H1 (cell line): ENCODE data around the gene ZNF440. TPM values are rescaled to one million over a fixed set of nuclear protein-coding genes. Genes with fewer than 3 reads are reported as not detected.
"Not testable (repeated sequence)": the region's sequence is repeated elsewhere in the genome, so short reads cannot be mapped to it uniquely, and the experiment has no call there.

Experiments
- CTCF ChIA-PET: fragments of 300-600 bp; sonication (Branson Sonifier 250); formaldehyde crosslinking; loops from one replicate; lab custom pipeline; 2021; ENCODE audit not compliant: partially characterized antibody; lab: Charles Lee
- POLR2A ChIA-PET: fragments of 300-600 bp; sonication (Branson Sonifier 250); formaldehyde crosslinking; loops from one replicate; lab custom pipeline; 2021; ENCODE audit warnings: inconsistent platforms; ENCODE audit not compliant: partially characterized antibody; lab: Charles Lee
- DNase-seq, 2 experiments: peaks; one replicate each; pipeline versions ENCODE4 v3.0.0 to v3.0.0-alpha.2; 2010 to 2022; ENCODE audit warnings: low spot score in 2 of 2, low read depth in 1 of 2, mixed read lengths in 1 of 2
- FAIRE-seq: peaks from 2 replicates; lab custom pipeline; 2011; peaks lifted over from hg19 to GRCh38; lab: Jason Lieb, UNC
- H2AFZ ChIP-seq: 2 replicates; pipeline ENCODE4 v1.8.1; 2012; ENCODE audit warnings: low read length, inconsistent platforms
- H2AK5ac ChIP-seq: 2 replicates; pipeline ENCODE4 v1.6.1; 2013; ENCODE audit warnings: low read depth, low read length
- H2BK120ac ChIP-seq: replicated peaks from 2 replicates; pipeline ENCODE3; 2013; ENCODE audit warnings: low read depth, low read length, inconsistent platforms
- H2BK12ac ChIP-seq: 2 replicates; pipeline ENCODE4 v1.6.1; 2013; ENCODE audit warnings: low read depth, low read length
- H2BK15ac ChIP-seq: 2 replicates; pipeline ENCODE4 v1.6.1; 2013; ENCODE audit warnings: low read length
- H2BK20ac ChIP-seq: 2 replicates; pipeline ENCODE4 v1.6.1; 2013; ENCODE audit warnings: low read length
- H2BK5ac ChIP-seq: 2 replicates; pipeline ENCODE4 v1.6.1; 2013; ENCODE audit warnings: low read depth, low read length
- H3K14ac ChIP-seq: 2 replicates; pipeline ENCODE4 v1.6.1; 2013; ENCODE audit warnings: inconsistent platforms; ENCODE audit not compliant: insufficient read length
- H3K18ac ChIP-seq: 2 replicates; pipeline ENCODE4 v1.6.1; 2013; ENCODE audit warnings: low read length; ENCODE audit errors: extremely low read depth
- H3K23ac ChIP-seq: 2 replicates; pipeline ENCODE4 v1.6.1; 2013; ENCODE audit warnings: inconsistent platforms; ENCODE audit not compliant: insufficient read length
- H3K23me2 ChIP-seq: 2 replicates; pipeline ENCODE4 v1.6.1; 2013; ENCODE audit warnings: low read depth, low read length
- H3K27ac ChIP-seq: 2 replicates; pipeline ENCODE4 v1.6.1; 2011; ENCODE audit warnings: low read depth, low read length, inconsistent platforms
- H3K27me3 ChIP-seq, 4 experiments: replicated peaks in 1 of 4; 1 replicate in 1 of 4; 2 replicates in 3 of 4; pipeline versions ENCODE4 v1.6.1 to v1.8.1; 2011 to 2013; ENCODE audit warnings: low read length in 3 of 4, mild to moderate bottlenecking in 3 of 4, inconsistent platforms in 2 of 4, mixed read lengths in 2 of 4, moderate library complexity in 1 of 4; ENCODE audit not compliant: control insufficient read depth in 3 of 4, insufficient read depth in 3 of 4; ENCODE audit errors: extremely low read depth in 1 of 4
- H3K36me3 ChIP-seq, 4 experiments: 2 replicates each; pipeline versions ENCODE4 v1.6.1 to v1.8.1; 2011 to 2013; ENCODE audit warnings: mild to moderate bottlenecking in 4 of 4, low read length in 3 of 4, moderate library complexity in 2 of 4, control low read depth in 1 of 4, inconsistent platforms in 1 of 4; ENCODE audit not compliant: insufficient read depth in 4 of 4, control insufficient read depth in 2 of 4
- H3K4ac ChIP-seq: replicated peaks from 2 replicates; pipeline ENCODE3; 2013; ENCODE audit warnings: low read length, low read depth, mixed read lengths, inconsistent platforms; ENCODE audit not compliant: insufficient read length
- H3K4me1 ChIP-seq, 4 experiments: replicated peaks in 1 of 4; 1 replicate in 1 of 4; 2 replicates in 3 of 4; pipeline versions ENCODE4 v1.6.1 to v1.8.1; 2011 to 2013; ENCODE audit warnings: low read length in 3 of 4, inconsistent platforms in 2 of 4, mixed read lengths in 1 of 4; ENCODE audit not compliant: insufficient read depth in 4 of 4, control insufficient read depth in 3 of 4
- H3K4me2 ChIP-seq, 2 experiments: 2 replicates each; pipeline versions ENCODE4 v1.6.1 to v1.8.1; 2011 to 2013; ENCODE audit warnings: low read depth in 2 of 2, low read length in 2 of 2, control low read depth in 1 of 2, inconsistent platforms in 1 of 2, mild to moderate bottlenecking in 1 of 2; ENCODE audit not compliant: insufficient read depth in 1 of 2
- H3K4me3 ChIP-seq, 4 experiments: fragments of 200-600, 300-600 bp in 1 of 4; sonication (generic), shearing (Covaris generic), sonication (Bioruptor Twin) in 1 of 4; 2 replicates each; pipeline versions ENCODE4 v1.5.1 to v1.8.1; 2011 to 2016; ENCODE audit warnings: low read length in 4 of 4, low read depth in 3 of 4, control low read depth in 2 of 4, inconsistent platforms in 2 of 4, mild to moderate bottlenecking in 2 of 4, mixed read lengths in 1 of 4, moderate library complexity in 1 of 4; ENCODE audit not compliant: insufficient read depth in 2 of 4; ENCODE audit errors: extremely low read depth in 1 of 4
- H3K56ac ChIP-seq: replicated peaks from 2 replicates; pipeline ENCODE3; 2013; ENCODE audit warnings: low read depth, mild to moderate bottlenecking, mixed read lengths, low read length, inconsistent platforms; ENCODE audit not compliant: insufficient read length
- H3K79me1 ChIP-seq: 2 replicates; pipeline ENCODE4 v1.6.1; 2013; ENCODE audit warnings: low read depth, low read length, control low read depth
- H3K79me2 ChIP-seq, 2 experiments: 2 replicates each; pipeline versions ENCODE4 v1.6.1 to v1.8.1; 2012 to 2013; ENCODE audit warnings: low read length in 2 of 2, mild to moderate bottlenecking in 2 of 2, inconsistent platforms in 1 of 2; ENCODE audit not compliant: insufficient read depth in 2 of 2, control insufficient read depth in 1 of 2
- H3K9ac ChIP-seq, 4 experiments: replicated peaks in 1 of 4; 1 replicate in 1 of 4; 2 replicates in 3 of 4; pipeline versions ENCODE4 v1.6.1 to v1.8.1; 2011 to 2013; ENCODE audit warnings: low read depth in 3 of 4, low read length in 3 of 4, control low read depth in 2 of 4, mild to moderate bottlenecking in 2 of 4, moderate library complexity in 2 of 4, inconsistent platforms in 1 of 4; ENCODE audit errors: extremely low read depth in 1 of 4
- H3K9me3 ChIP-seq, 2 experiments: 2 replicates each; pipeline versions ENCODE4 v1.6.1 to v1.8.1; 2012 to 2013; ENCODE audit warnings: mild to moderate bottlenecking in 2 of 2, moderate library complexity in 2 of 2, control low read depth in 1 of 2, inconsistent platforms in 1 of 2, low read depth in 1 of 2, low read length in 1 of 2, mixed read lengths in 1 of 2; ENCODE audit not compliant: insufficient read depth in 2 of 2
- H4K20me1 ChIP-seq, 2 experiments: replicated peaks in 1 of 2; 2 replicates each; pipeline versions ENCODE3 to v1.8.1; 2011 to 2013; ENCODE audit warnings: inconsistent platforms in 2 of 2, low read length in 2 of 2, mild to moderate bottlenecking in 1 of 2; ENCODE audit not compliant: insufficient read depth in 2 of 2, control insufficient read depth in 1 of 2
- H4K5ac ChIP-seq: 2 replicates; pipeline ENCODE4 v1.6.1; 2013; ENCODE audit warnings: low read length, low read depth, mixed read lengths, inconsistent platforms; ENCODE audit not compliant: insufficient read length
- H4K8ac ChIP-seq: 2 replicates; pipeline ENCODE4 v1.8.0; 2013; ENCODE audit warnings: mild to moderate bottlenecking, moderate library complexity, low read length, inconsistent platforms; ENCODE audit not compliant: insufficient read depth; ENCODE audit errors: extremely low read depth
- H4K91ac ChIP-seq: replicated peaks from 2 replicates; pipeline ENCODE3; 2013; ENCODE audit warnings: low read length, mixed read lengths, inconsistent platforms; ENCODE audit not compliant: insufficient read length
- JUND ChIP-seq: IDR thresholded peaks from 2 replicates; pipeline ENCODE4 v1.6.1; 2011; ENCODE audit warnings: mild to moderate bottlenecking, improper control_type of control experiment, low read length
- RAD21 ChIP-seq, 2 experiments: IDR thresholded peaks in 1 of 2; conservative IDR thresholded peaks in 1 of 2; 2 replicates each; pipeline ENCODE4 v1.6.1; 2011; ENCODE audit warnings: low read depth in 2 of 2, low read length in 2 of 2, improper control_type of control experiment in 1 of 2, inconsistent platforms in 1 of 2, mild to moderate bottlenecking in 1 of 2, moderate library complexity in 1 of 2
- WGBS, 2 experiments: shearing (Covaris generic) in 1 of 2; methylation state at CpG; one replicate each; pipeline versions ENCODE4 v1.1.6 to v1.1.7; 2013 to 2015; ENCODE audit warnings: low lambda C conversion rate in 2 of 2, mixed read lengths in 2 of 2, inconsistent platforms in 1 of 2, low coverage in 1 of 2, missing lambda C conversion rate in 1 of 2; ENCODE audit not compliant: insufficient replicate concordance in 2 of 2, insufficient coverage in 1 of 2, insufficient read length in 1 of 2; ENCODE audit errors: extremely low coverage in 1 of 2, missing lambda C conversion rate in 1 of 2; 5-methylcytosine and 5-hydroxymethylcytosine counted together
- polyA plus RNA-seq, 7 experiments: library from polyadenylated mRNA; depleted of rRNA in 3 of 7; stranded (reverse) in 5 of 7; unstranded in 2 of 7; fragments of >200 nt in 5 of 7; fragments of 200-250 nt in 2 of 7; gene quantifications; 1 replicate in 5 of 7; 2 replicates in 1 of 7; 4 replicates in 1 of 7; pipeline versions ENCODE4 v1.2.1 to v1.2.3, GENCODE V29; 2011 to 2013; ENCODE audit warnings: missing spikeins in 2 of 7, mixed read lengths in 2 of 7
- total RNA-seq: library from RNA; stranded (reverse); fragmentation: NEBNext Ultra II Directional; extraction: Animal tissue kit (Norgen Biotek cat#: 25700); gene quantifications from 2 replicates; pipeline ENCODE4 v1.2.1, GENCODE V29; 2021
- TF ChIP-seq, protein P1 (sequence below), 3 experiments: IDR thresholded peaks; 1 replicate in 2 of 3; 2 replicates in 1 of 3; pipeline versions ENCODE4 v1.5.1 to v1.6.1; 2011; ENCODE audit warnings: low read length in 3 of 3, mild to moderate bottlenecking in 3 of 3, inconsistent platforms in 2 of 3, low read depth in 1 of 3, moderate library complexity in 1 of 3; ENCODE audit not compliant: insufficient read depth in 1 of 3; ENCODE audit errors: control extremely low read depth in 1 of 3

ZNF440 gene
- total and polyA plus RNA-seq, 2 of the 8 experiments (the other 6 are each of a cell fraction or from before 2014, with no cell fraction given): 0.77 to 6.5 TPM

DNA sequence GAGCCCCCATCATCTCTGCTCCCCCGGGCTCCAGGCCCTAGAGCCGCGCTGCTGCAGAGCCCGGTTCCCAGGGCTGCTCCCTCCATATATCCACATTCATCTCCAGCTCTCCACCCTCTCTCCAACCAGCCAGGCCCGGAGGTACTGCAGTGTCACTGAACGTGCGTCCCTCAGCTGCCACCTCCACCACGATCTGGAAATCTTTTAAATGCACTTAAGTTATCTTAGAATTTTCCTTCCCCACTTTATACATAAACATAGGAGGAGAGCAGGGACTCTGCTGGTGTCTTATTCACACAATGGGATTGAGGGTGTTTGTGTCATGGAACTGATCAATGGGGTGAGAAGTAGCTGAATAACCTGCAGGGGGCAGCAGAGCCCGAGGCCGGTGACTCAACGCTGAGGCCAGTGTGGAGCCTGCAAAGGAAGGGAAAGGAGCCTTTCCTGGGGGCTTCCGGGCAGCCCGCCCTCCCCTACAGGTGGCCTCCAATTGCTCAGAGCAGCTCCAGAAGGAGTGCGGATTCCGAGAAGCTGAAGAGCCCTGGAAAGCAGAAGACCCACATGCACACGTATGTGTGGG, 65.7 kb downstream of the ZNF440 start:
- TF ChIP-seq JUND (peak; percentile 32; the same call in 1 of the 2 replicates), RAD21 (IDR thresholded peaks at IDR 0.05 in 1 of 2, conservative IDR thresholded peaks at IDR 0.05 in 1 of 2; ENCODE audit: low read depth in 2 of 2, low read length in 2 of 2) (peak; percentile 31 to 46)
- TF ChIP-seq, protein P1, sequence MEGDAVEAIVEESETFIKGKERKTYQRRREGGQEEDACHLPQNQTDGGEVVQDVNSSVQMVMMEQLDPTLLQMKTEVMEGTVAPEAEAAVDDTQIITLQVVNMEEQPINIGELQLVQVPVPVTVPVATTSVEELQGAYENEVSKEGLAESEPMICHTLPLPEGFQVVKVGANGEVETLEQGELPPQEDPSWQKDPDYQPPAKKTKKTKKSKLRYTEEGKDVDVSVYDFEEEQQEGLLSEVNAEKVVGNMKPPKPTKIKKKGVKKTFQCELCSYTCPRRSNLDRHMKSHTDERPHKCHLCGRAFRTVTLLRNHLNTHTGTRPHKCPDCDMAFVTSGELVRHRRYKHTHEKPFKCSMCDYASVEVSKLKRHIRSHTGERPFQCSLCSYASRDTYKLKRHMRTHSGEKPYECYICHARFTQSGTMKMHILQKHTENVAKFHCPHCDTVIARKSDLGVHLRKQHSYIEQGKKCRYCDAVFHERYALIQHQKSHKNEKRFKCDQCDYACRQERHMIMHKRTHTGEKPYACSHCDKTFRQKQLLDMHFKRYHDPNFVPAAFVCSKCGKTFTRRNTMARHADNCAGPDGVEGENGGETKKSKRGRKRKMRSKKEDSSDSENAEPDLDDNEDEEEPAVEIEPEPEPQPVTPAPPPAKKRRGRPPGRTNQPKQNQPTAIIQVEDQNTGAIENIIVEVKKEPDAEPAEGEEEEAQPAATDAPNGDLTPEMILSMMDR (IDR thresholded peaks at IDR 0.05; ENCODE audit: control extremely low read depth in 1 of 3, insufficient read depth in 1 of 3, low read depth in 1 of 3, low read length in 3 of 3): peak; percentile 33 to 47 (median 44); a peak in 3 of 4 replicates
- H3K9me3 ChIP-seq, H3K27ac ChIP-seq, H2BK15ac ChIP-seq, H3K18ac ChIP-seq, H2BK5ac ChIP-seq, H4K5ac ChIP-seq, H2AK5ac ChIP-seq, H2AFZ ChIP-seq, H3K79me1 ChIP-seq, H4K20me1 ChIP-seq, H3K27me3 ChIP-seq, H2BK20ac ChIP-seq, H3K14ac ChIP-seq, H4K8ac ChIP-seq, H3K9ac ChIP-seq, H3K56ac ChIP-seq, H3K23ac ChIP-seq, H3K4me3 ChIP-seq, H3K4me1 ChIP-seq, H2BK120ac ChIP-seq, H3K4ac ChIP-seq, H2BK12ac ChIP-seq, H3K36me3 ChIP-seq, H3K79me2 ChIP-seq, H4K91ac ChIP-seq, H3K4me2 ChIP-seq, H3K23me2 ChIP-seq: not testable (repeated sequence)
- POLR2A ChIA-PET: interaction anchor here (0.6 to 11.6 kb wide), 7 partner anchors 45 to 261 kb away, joined by 3 to 65 read pairs (median 5); partner anchors contain the start of genes ZNF20, ZNF700 and ZNF878
- FAIRE-seq (peak; percentile 71), DNase-seq (peak in 1 of 2 experiments; percentile 78)
- 64% methylated on average over 16 of the region's 16 CpGs; no CpG with 5 or more reads in 1 of the 2 experiments for WGBS, 2 experiments
- CTCF ChIA-PET: interaction anchor here (0.7 to 12.8 kb wide), 48 partner anchors 9 to 435 kb away, joined by 3 to 169 read pairs (median 4); partner anchors contain the start of genes ZNF20, ZNF440, ZNF491 and ZNF700
